ENCODE results near the gene EDIL3.

GRCh38 chr5:84376346-84376745 is 8.3 kb downstream of the EDIL3 start:
- TF ChIP-seq CTCF (IDR thresholded peaks at IDR 0.05) (no peak), POLR2AphosphoS5 (IDR thresholded peaks at IDR 0.05) (no peak), POLR2A (IDR thresholded peaks at IDR 0.05) (no peak)
